ENCODE measurements around the gene NOTO. TPM values are rescaled to one million over a fixed set of nuclear protein-coding genes. Genes with fewer than 3 reads are reported as not detected.

Gene NOTO
- total RNA-seq (not detected in 2 replicates), polyA plus RNA-seq (not detected in 2 replicates), polyA minus RNA-seq (ENCODE audit: low replicate concordance) (not detected in 2 replicates)
- not detected in 2 replicates for polyA plus RNA-seq (2012)

- Histone ChIP-seq H3K9me3 (ENCODE audit: control insufficient read depth, insufficient read depth, low read depth, low read length) (no peaks in the 10 kb centered on the region), H3K4me2 (ENCODE audit: extremely low read depth, insufficient read depth, low read length) (peak within 1 kb of the TSS; percentile 59), H3K36me3 (ENCODE audit: control insufficient read depth, insufficient read depth, low read length) (no peaks in the 10 kb centered on the region), H4K20me1 (ENCODE audit: control insufficient read depth, extremely low read depth, insufficient read depth, low read length) (no peaks in the 10 kb centered on the region), H2AFZ (ENCODE audit: low read length) (no peak within 1 kb of the TSS), H3K4me1 (ENCODE audit: control insufficient read depth, extremely low read depth, insufficient read depth, low read length) (no peaks in the 10 kb centered on the region), H3K4me3 (replicated peaks in 1 of 4; ENCODE audit: control extremely low read depth in 1 of 4, insufficient read depth in 1 of 4, low read depth in 3 of 4, low read length in 4 of 4) (peak within 1 kb of the TSS in 2 of 4 experiments; percentile 2 to 27), H3K9ac (ENCODE audit: insufficient read depth, low read length) (no peak within 1 kb of the TSS), H3K27me3 (ENCODE audit: control insufficient read depth, insufficient read depth, low read length) (peaks cover 40% of the 10 kb centered on the region), H3K79me2 (ENCODE audit: control insufficient read depth, insufficient read depth, low read length) (no peaks in the 10 kb centered on the region), H3K27ac (ENCODE audit: insufficient read depth, low read length) (no peak within 1 kb of the TSS)
- peak in 1 of 2 donors; percentile 34 for DNase-seq (ENCODE audit: low read depth in 2 of 2)
- TF ChIP-seq CTCF (conservative IDR thresholded peaks at IDR 0.05 in 1 of 2, IDR thresholded peaks at IDR 0.05 in 1 of 2; ENCODE audit: low read depth in 1 of 2, low read length in 2 of 2) (no peak), EZH2 (IDR thresholded peaks at IDR 0.05; ENCODE audit: low read length, missing control alignments) (no peak)
Measured at GRCh38 chr2:73202156-73203054, at the start of gene NOTO. NOTO (plus strand) TSS chr2:73202574; CDS start chr2:73202667, 93 bp downstream.

- no peaks in the 10 kb centered on the region for H3K9me3 ChIP-seq (ENCODE audit: control insufficient read depth, insufficient read depth, low read depth, low read length)
- H3K27me3 ChIP-seq (ENCODE audit: control insufficient read depth, insufficient read depth, low read length): peaks cover 6% of the 10 kb centered on the region
- H3K27ac ChIP-seq (ENCODE audit: insufficient read depth, low read length): no peak overlapping the region
- TF ChIP-seq CTCF (conservative IDR thresholded peaks at IDR 0.05 in 1 of 2, IDR thresholded peaks at IDR 0.05 in 1 of 2; ENCODE audit: low read depth in 1 of 2, low read length in 2 of 2) (peak; percentile 79 to 85), EZH2 (IDR thresholded peaks at IDR 0.05; ENCODE audit: low read length, missing control alignments) (no peak)
- peak overlapping the region; percentile 90 for H3K4me2 ChIP-seq (ENCODE audit: extremely low read depth, insufficient read depth, low read length)
- no peaks in the 10 kb centered on the region for H4K20me1 ChIP-seq (ENCODE audit: control insufficient read depth, extremely low read depth, insufficient read depth, low read length)
- peak; percentile 61 to 64 for DNase-seq (ENCODE audit: low read depth in 2 of 2)
- H3K4me1 ChIP-seq (ENCODE audit: control insufficient read depth, extremely low read depth, insufficient read depth, low read length): peaks cover 2% of the 10 kb centered on the region
- no peaks in the 10 kb centered on the region for H3K79me2 ChIP-seq (ENCODE audit: control insufficient read depth, insufficient read depth, low read length)
- H3K9ac ChIP-seq (ENCODE audit: insufficient read depth, low read length): no peak overlapping the region
- peak overlapping the region in 3 of 4 experiments; percentile 10 to 33 (median 12) for H3K4me3 ChIP-seq (replicated peaks in 1 of 4; ENCODE audit: control extremely low read depth in 1 of 4, insufficient read depth in 1 of 4, low read depth in 3 of 4, low read length in 4 of 4)
- no peaks in the 10 kb centered on the region for H3K36me3 ChIP-seq (ENCODE audit: control insufficient read depth, insufficient read depth, low read length)
- H2AFZ ChIP-seq (ENCODE audit: low read length): peak overlapping the region; percentile 65
Measured at GRCh38 chr2:73156539-73157124, 45.7 kb upstream of the NOTO start.

- no peak overlapping the region for H3K4me2 ChIP-seq (ENCODE audit: extremely low read depth, insufficient read depth, low read length)
- no peaks in the 10 kb centered on the region for H3K4me1 ChIP-seq (ENCODE audit: control insufficient read depth, extremely low read depth, insufficient read depth, low read length)
- H3K27ac ChIP-seq (ENCODE audit: insufficient read depth, low read length): no peak overlapping the region
- H3K9me3 ChIP-seq (ENCODE audit: control insufficient read depth, insufficient read depth, low read depth, low read length): no peaks in the 10 kb centered on the region
- no peak overlapping the region for H2AFZ ChIP-seq (ENCODE audit: low read length)
- peaks cover 8% of the 10 kb centered on the region for H3K27me3 ChIP-seq (ENCODE audit: control insufficient read depth, insufficient read depth, low read length)
- H3K4me3 ChIP-seq (replicated peaks in 1 of 4; ENCODE audit: control extremely low read depth in 1 of 4, insufficient read depth in 1 of 4, low read depth in 3 of 4, low read length in 4 of 4): no peak overlapping the region
- H3K36me3 ChIP-seq (ENCODE audit: control insufficient read depth, insufficient read depth, low read length): no peaks in the 10 kb centered on the region
- no peaks in the 10 kb centered on the region for H4K20me1 ChIP-seq (ENCODE audit: control insufficient read depth, extremely low read depth, insufficient read depth, low read length)
- H3K79me2 ChIP-seq (ENCODE audit: control insufficient read depth, insufficient read depth, low read length): no peaks in the 10 kb centered on the region
- TF ChIP-seq CTCF (conservative IDR thresholded peaks at IDR 0.05 in 1 of 2, IDR thresholded peaks at IDR 0.05 in 1 of 2; ENCODE audit: low read depth in 1 of 2, low read length in 2 of 2) (no peak), EZH2 (IDR thresholded peaks at IDR 0.05; ENCODE audit: low read length, missing control alignments) (no peak)
- no peak overlapping the region for H3K9ac ChIP-seq (ENCODE audit: insufficient read depth, low read length)
- DNase-seq (ENCODE audit: low read depth in 2 of 2): no peak
Measured at GRCh38 chr2:73162856-73163391, 39.5 kb upstream of the NOTO start.

Data from fibroblast of lung (primary cell).